ENCODE data around the gene TPP1. TPM values are rescaled to one million over a fixed set of nuclear protein-coding genes. Genes with fewer than 3 reads are reported as not detected.

The TPP1 gene
- total and polyA plus RNA-seq, 2 of the 13 experiments (the other 11 are each of a cell fraction or from before 2014, with no cell fraction given) = 13.9 to 74.6 TPM

DNA sequence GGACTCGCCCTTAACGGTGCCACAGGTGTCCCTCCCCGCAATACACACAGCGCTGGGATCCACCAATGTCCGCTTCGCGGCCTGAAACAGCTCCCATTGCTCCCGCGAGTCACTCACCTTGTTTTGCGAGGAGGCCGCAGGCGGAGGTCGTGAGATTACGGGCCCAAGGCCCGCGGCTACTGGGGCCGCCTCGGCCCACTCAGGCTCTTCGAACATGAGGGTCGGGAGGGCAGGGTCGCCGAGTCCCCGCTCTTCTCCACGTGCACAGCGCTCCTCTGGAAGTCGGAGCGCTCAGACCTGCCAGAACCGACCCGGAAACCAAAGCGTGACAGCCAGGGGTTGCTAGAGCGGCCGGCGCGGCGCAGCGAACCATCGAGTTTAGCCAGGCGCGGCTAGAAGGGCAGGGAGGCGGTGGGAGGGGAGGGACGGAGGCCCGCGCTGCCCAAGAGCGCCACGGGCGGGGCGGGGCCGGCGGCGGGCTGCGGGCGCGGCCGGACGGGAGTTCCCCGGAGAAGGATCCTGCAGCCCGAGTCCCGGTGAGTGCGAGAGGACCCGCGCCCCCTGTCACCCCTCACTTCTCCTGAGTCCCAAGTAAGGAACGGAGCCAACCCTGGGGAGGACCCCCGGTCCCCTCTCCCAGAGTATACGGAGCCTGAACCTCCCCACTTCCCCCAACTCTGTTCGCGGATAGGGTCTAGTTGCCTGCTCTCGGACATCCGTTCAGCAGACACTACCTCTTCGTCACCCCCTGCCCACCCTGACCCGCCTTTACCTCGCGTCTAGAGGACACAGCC lies 15.7 kb downstream of the TPP1 start, which contains the start of the genes ILK and RRP8 (continued):
- TF ChIP-seq, protein P1, sequence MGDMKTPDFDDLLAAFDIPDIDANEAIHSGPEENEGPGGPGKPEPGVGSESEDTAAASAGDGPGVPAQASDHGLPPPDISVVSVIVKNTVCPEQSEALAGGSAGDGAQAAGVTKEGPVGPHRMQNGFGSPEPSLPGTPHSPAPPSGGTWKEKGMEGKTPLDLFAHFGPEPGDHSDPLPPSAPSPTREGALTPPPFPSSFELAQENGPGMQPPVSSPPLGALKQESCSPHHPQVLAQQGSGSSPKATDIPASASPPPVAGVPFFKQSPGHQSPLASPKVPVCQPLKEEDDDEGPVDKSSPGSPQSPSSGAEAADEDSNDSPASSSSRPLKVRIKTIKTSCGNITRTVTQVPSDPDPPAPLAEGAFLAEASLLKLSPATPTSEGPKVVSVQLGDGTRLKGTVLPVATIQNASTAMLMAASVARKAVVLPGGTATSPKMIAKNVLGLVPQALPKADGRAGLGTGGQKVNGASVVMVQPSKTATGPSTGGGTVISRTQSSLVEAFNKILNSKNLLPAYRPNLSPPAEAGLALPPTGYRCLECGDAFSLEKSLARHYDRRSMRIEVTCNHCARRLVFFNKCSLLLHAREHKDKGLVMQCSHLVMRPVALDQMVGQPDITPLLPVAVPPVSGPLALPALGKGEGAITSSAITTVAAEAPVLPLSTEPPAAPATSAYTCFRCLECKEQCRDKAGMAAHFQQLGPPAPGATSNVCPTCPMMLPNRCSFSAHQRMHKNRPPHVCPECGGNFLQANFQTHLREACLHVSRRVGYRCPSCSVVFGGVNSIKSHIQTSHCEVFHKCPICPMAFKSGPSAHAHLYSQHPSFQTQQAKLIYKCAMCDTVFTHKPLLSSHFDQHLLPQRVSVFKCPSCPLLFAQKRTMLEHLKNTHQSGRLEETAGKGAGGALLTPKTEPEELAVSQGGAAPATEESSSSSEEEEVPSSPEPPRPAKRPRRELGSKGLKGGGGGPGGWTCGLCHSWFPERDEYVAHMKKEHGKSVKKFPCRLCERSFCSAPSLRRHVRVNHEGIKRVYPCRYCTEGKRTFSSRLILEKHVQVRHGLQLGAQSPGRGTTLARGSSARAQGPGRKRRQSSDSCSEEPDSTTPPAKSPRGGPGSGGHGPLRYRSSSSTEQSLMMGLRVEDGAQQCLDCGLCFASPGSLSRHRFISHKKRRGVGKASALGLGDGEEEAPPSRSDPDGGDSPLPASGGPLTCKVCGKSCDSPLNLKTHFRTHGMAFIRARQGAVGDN (CRISPR knock-in tag; IDR thresholded peaks at IDR 0.05) = peak; percentile 96
- TF ChIP-seq ZNF333 (CRISPR knock-in tag; IDR thresholded peaks at IDR 0.05; ENCODE audit: borderline replicate concordance) = peak; percentile 97; the same call in 1 of the 2 replicates
- TF ChIP-seq, protein P2, sequence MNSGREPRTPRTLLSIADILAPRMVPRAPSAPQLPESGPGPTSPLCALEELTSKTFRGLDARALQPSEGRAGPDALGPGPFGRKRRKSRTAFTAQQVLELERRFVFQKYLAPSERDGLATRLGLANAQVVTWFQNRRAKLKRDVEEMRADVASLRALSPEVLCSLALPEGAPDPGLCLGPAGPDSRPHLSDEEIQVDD (CRISPR knock-in tag; IDR thresholded peaks at IDR 0.05; ENCODE audit: borderline replicate concordance) = 0 out of 2 replicates have a peak, but pooled peaks have one; percentile 57
- no peak for TF ChIP-seq MAFK (conservative IDR thresholded peaks at IDR 0.05 in 1 of 2, IDR thresholded peaks at IDR 0.05 in 1 of 2; ENCODE audit: low read length in 2 of 2)
- TF ChIP-seq ZNF790 (CRISPR knock-in tag; IDR thresholded peaks at IDR 0.05; ENCODE audit: borderline replicate concordance) = peak; percentile 38; the same call in 1 of the 2 replicates
- TF ChIP-seq TBP (CRISPR knock-in tag; IDR thresholded peaks at IDR 0.05) = no peak
- TF ChIP-seq, protein P3, sequence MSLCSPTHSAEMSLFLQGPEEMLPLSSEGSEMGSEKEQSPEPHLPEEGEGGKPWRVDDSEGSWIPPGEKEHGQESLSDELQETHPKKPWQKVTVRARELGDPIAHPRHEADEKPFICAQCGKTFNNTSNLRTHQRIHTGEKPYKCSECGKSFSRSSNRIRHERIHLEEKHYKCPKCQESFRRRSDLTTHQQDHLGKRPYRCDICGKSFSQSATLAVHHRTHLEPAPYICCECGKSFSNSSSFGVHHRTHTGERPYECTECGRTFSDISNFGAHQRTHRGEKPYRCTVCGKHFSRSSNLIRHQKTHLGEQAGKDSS (CRISPR knock-in tag; IDR thresholded peaks at IDR 0.05; ENCODE audit: borderline replicate concordance, low read depth) = peak; percentile 84; the same call in 1 of the 2 replicates
- TF ChIP-seq PAWR (CRISPR knock-in tag; IDR thresholded peaks at IDR 0.05; ENCODE audit: borderline replicate concordance) = no peak
- peak; percentile 73; the same call in 1 of the 2 replicates for TF ChIP-seq ZBTB20 (CRISPR knock-in tag; IDR thresholded peaks at IDR 0.05; ENCODE audit: borderline replicate concordance, low read depth)
- peak; percentile 76; the same call in 1 of the 2 replicates for TF ChIP-seq IRF2 (CRISPR knock-in tag; IDR thresholded peaks at IDR 0.05)
- no peak; the same call in none of the 2 replicates for TF ChIP-seq REPIN1 (CRISPR knock-in tag; IDR thresholded peaks at IDR 0.05; ENCODE audit: borderline replicate concordance, low read depth)
- TF ChIP-seq ZNF232 (CRISPR knock-in tag; IDR thresholded peaks at IDR 0.05; ENCODE audit: borderline replicate concordance) = no peak
- TF ChIP-seq HOXD1 (CRISPR knock-in tag; IDR thresholded peaks at IDR 0.05) = no peak
- TF ChIP-seq RFXAP (CRISPR knock-in tag; IDR thresholded peaks at IDR 0.05; ENCODE audit: borderline replicate concordance) = no peak; the same call in 1 of the 2 replicates
- TF ChIP-seq ZNF713 (CRISPR knock-in tag; IDR thresholded peaks at IDR 0.05) = no peak
- TF ChIP-seq, protein P4, sequence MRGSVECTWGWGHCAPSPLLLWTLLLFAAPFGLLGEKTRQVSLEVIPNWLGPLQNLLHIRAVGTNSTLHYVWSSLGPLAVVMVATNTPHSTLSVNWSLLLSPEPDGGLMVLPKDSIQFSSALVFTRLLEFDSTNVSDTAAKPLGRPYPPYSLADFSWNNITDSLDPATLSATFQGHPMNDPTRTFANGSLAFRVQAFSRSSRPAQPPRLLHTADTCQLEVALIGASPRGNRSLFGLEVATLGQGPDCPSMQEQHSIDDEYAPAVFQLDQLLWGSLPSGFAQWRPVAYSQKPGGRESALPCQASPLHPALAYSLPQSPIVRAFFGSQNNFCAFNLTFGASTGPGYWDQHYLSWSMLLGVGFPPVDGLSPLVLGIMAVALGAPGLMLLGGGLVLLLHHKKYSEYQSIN (CRISPR knock-in tag; IDR thresholded peaks at IDR 0.05; ENCODE audit: borderline replicate concordance) = no peak; the same call in 1 of the 2 replicates
- no peak for TF ChIP-seq GTF2F1 (IDR thresholded peaks at IDR 0.05; ENCODE audit: low read length)
- TF ChIP-seq ZNF891 (CRISPR knock-in tag; IDR thresholded peaks at IDR 0.05) = peak; percentile 54; the same call in 1 of the 2 replicates
- no peak for TF ChIP-seq GPN1 (CRISPR knock-in tag; IDR thresholded peaks at IDR 0.05; ENCODE audit: borderline replicate concordance)
- TF ChIP-seq BORCS8-MEF2B (CRISPR knock-in tag; IDR thresholded peaks at IDR 0.05) = peak; percentile 79; the same call in 1 of the 2 replicates

Data from HepG2 (cell line).